Measurements from ENCODE around the gene MACF1. TPM values are rescaled to one million over a fixed set of nuclear protein-coding genes. Genes with fewer than 3 reads are reported as not detected.

The MACF1 gene
- total RNA-seq, 1 donor from 2014 or later, result 694 TPM

- Histone ChIP-seq H3K79me2 (ENCODE audit: insufficient read depth, low read length) (no peaks in the 10 kb centered on the region), H2AFZ (ENCODE audit: low read depth, low read length) (no peak overlapping the region), H3K4me3 (ENCODE audit: insufficient read depth, low read depth, low read length) (no peak overlapping the region), H3K4me1 (ENCODE audit: insufficient read depth, low read length) (no peaks in the 10 kb centered on the region), H3K27ac (ENCODE audit: low read depth, low read length) (no peak overlapping the region), H3K9me3 (ENCODE audit: insufficient read depth, low read depth, low read length) (no peaks in the 10 kb centered on the region), H3K36me3 (ENCODE audit: insufficient read depth, low read length) (peaks cover 33% of the 10 kb centered on the region), H3K9ac (ENCODE audit: low read length) (no peak overlapping the region), H4K20me1 (ENCODE audit: insufficient read depth, low read length) (peaks cover 44% of the 10 kb centered on the region), H3K27me3 (ENCODE audit: insufficient read depth, low read length) (peaks cover 7% of the 10 kb centered on the region), H3K4me2 (ENCODE audit: low read length) (no peak overlapping the region)
- Mint-ChIP-seq H3K9me3 (ENCODE audit: unreplicated experiment) (no peaks in the 10 kb centered on the region), H3K4me1 (ENCODE audit: low read depth, unreplicated experiment) (peaks cover 3% of the 10 kb centered on the region), H3K27ac (ENCODE audit: unreplicated experiment) (no peak overlapping the region), H3K36me3 (ENCODE audit: low read depth, unreplicated experiment) (peaks cover 20% of the 10 kb centered on the region), H3K27me3 (ENCODE audit: low read depth, unreplicated experiment) (peaks cover 17% of the 10 kb centered on the region), H3K4me3 (ENCODE audit: unreplicated experiment) (no peak overlapping the region)
- FAIRE-seq (no peak), DNase-seq (ENCODE audit: low read depth) (no peak)
- TF ChIP-seq EZH2 (IDR thresholded peaks at IDR 0.05; ENCODE audit: insufficient read depth, low read length) (no peak), CTCF (IDR thresholded peaks at IDR 0.05; ENCODE audit: insufficient read depth, low read depth, low read length) (no peak)
These were observed 284.5 kb downstream of the MACF1 start for GRCh38 chr1:39488793-39489566.

GRCh38 chr1:39489567-39490239 is 285.2 kb downstream of the MACF1 start:
- DNase-seq (ENCODE audit: low read depth), result no peak
- TF ChIP-seq CTCF (IDR thresholded peaks at IDR 0.05; ENCODE audit: insufficient read depth, low read depth, low read length), result no peak
- TF ChIP-seq EZH2 (IDR thresholded peaks at IDR 0.05; ENCODE audit: insufficient read depth, low read length), result no peak
- H3K4me3 ChIP-seq (ENCODE audit: insufficient read depth, low read depth, low read length), result no peak overlapping the region
- H3K9ac ChIP-seq (ENCODE audit: low read length), result no peak overlapping the region
- FAIRE-seq, result no peak
- H3K9me3 ChIP-seq (ENCODE audit: insufficient read depth, low read depth, low read length), result no peaks in the 10 kb centered on the region
- no peaks in the 10 kb centered on the region for H3K4me1 ChIP-seq (ENCODE audit: insufficient read depth, low read length)
- H3K36me3 Mint-ChIP-seq (ENCODE audit: low read depth, unreplicated experiment), result peaks cover 15% of the 10 kb centered on the region
- no peaks in the 10 kb centered on the region for H3K9me3 Mint-ChIP-seq (ENCODE audit: unreplicated experiment)
- no peak overlapping the region for H3K27ac ChIP-seq (ENCODE audit: low read depth, low read length)
- H3K4me2 ChIP-seq (ENCODE audit: low read length), result no peak overlapping the region
- peaks cover 28% of the 10 kb centered on the region for H3K36me3 ChIP-seq (ENCODE audit: insufficient read depth, low read length)
- H4K20me1 ChIP-seq (ENCODE audit: insufficient read depth, low read length), result peaks cover 40% of the 10 kb centered on the region
- H3K4me1 Mint-ChIP-seq (ENCODE audit: low read depth, unreplicated experiment), result peaks cover 3% of the 10 kb centered on the region
- peaks cover 7% of the 10 kb centered on the region for H3K27me3 ChIP-seq (ENCODE audit: insufficient read depth, low read length)
- H2AFZ ChIP-seq (ENCODE audit: low read depth, low read length), result no peak overlapping the region
- H3K27me3 Mint-ChIP-seq (ENCODE audit: low read depth, unreplicated experiment), result peaks cover 24% of the 10 kb centered on the region
- peak overlapping the region; percentile 47 for H3K27ac Mint-ChIP-seq (ENCODE audit: unreplicated experiment)
- peak overlapping the region; percentile 57 for H3K4me3 Mint-ChIP-seq (ENCODE audit: unreplicated experiment)
- H3K79me2 ChIP-seq (ENCODE audit: insufficient read depth, low read length), result no peaks in the 10 kb centered on the region
